ENCODE measurements around the gene FBXO17. TPM values are rescaled to one million over a fixed set of nuclear protein-coding genes. Genes with fewer than 3 reads are reported as not detected.

The FBXO17 gene
- total and polyA plus RNA-seq, 5 experiments from 2014 or later: not detected

Other genes starting within 250 kb of the FBXO17 start
- 1 to 10 TPM; 8.2 TPM for gene CAPN12, start 231.3 kb downstream of the FBXO17 start, total RNA-seq
- 1 to 10 TPM; 2.0 to 6.2 (median 4.6) TPM for gene CAPN12, start 231.3 kb downstream of the FBXO17 start, polyA plus RNA-seq
- not detected for gene LGALS7, start 202.2 kb downstream of the FBXO17 start, total RNA-seq
- gene LGALS7, start 202.2 kb downstream of the FBXO17 start, polyA plus RNA-seq: not detected
- gene LGALS7B, start 186.5 kb downstream of the FBXO17 start, total RNA-seq: not detected
- gene LGALS7B, start 186.5 kb downstream of the FBXO17 start, polyA plus RNA-seq: not detected
- gene LGALS4, start 162.8 kb downstream of the FBXO17 start, total RNA-seq: 10 to 100 TPM in 1 of 2 experiments, 1 to 10 TPM in 1; 9.6 to 10.7 TPM
- under 1 TPM in 1 of 3 donors, not detected in 2; 0.27 TPM for gene LGALS4, start 162.8 kb downstream of the FBXO17 start, polyA plus RNA-seq
- gene ECH1, start 143.9 kb downstream of the FBXO17 start, total RNA-seq: 100 to 1,000 TPM; 118 to 138 TPM
- gene ECH1, start 143.9 kb downstream of the FBXO17 start, polyA plus RNA-seq: 100 to 1,000 TPM; 218 to 291 (median 238) TPM
- gene HNRNPL, start 125.8 kb downstream of the FBXO17 start, total RNA-seq: 100 to 1,000 TPM; 390 to 406 TPM
- gene HNRNPL, start 125.8 kb downstream of the FBXO17 start, polyA plus RNA-seq: 10 to 100 TPM; 70.6 to 77.6 (median 71.4) TPM
- gene RINL, start 97.5 kb downstream of the FBXO17 start, total RNA-seq: 10 to 100 TPM; 52.9 to 55.0 TPM
- gene RINL, start 97.5 kb downstream of the FBXO17 start, polyA plus RNA-seq: 10 to 100 TPM; 29.9 to 64.7 (median 40.5) TPM
- 10 to 100 TPM; 46.0 to 50.7 TPM for gene SIRT2, start 76.1 kb downstream of the FBXO17 start, total RNA-seq
- gene SIRT2, start 76.1 kb downstream of the FBXO17 start, polyA plus RNA-seq: 10 to 100 TPM; 28.2 to 48.0 (median 33.5) TPM
- 10 to 100 TPM; 23.6 to 25.2 TPM for gene NFKBIB, start 75.8 kb downstream of the FBXO17 start, total RNA-seq
- gene NFKBIB, start 75.8 kb downstream of the FBXO17 start, polyA plus RNA-seq: 10 to 100 TPM in 1 of 3 donors, 1 to 10 TPM in 2; 7.9 to 12.9 (median 9.5) TPM
- 1 to 10 TPM; 1.6 to 2.7 TPM for gene CCER2, start 63.6 kb downstream of the FBXO17 start, total RNA-seq
- not detected for gene CCER2, start 63.6 kb downstream of the FBXO17 start, polyA plus RNA-seq
- 10 to 100 TPM; 31.5 to 31.8 TPM for gene SARS2, start 45.0 kb downstream of the FBXO17 start, total RNA-seq
- 10 to 100 TPM in 2 of 3 donors, 1 to 10 TPM in 1; 8.8 to 14.9 (median 14.3) TPM for gene SARS2, start 45.0 kb downstream of the FBXO17 start, polyA plus RNA-seq
- gene MRPS12, start 44.8 kb downstream of the FBXO17 start, total RNA-seq: 10 to 100 TPM; 25.6 to 28.4 TPM
- 10 to 100 TPM; 71.7 to 87.7 (median 85.1) TPM for gene MRPS12, start 44.8 kb downstream of the FBXO17 start, polyA plus RNA-seq
- gene FBXO27, start 56.8 kb upstream of the FBXO17 start, total RNA-seq: not detected
- under 1 TPM in 1 of 3 donors, not detected in 2; 0.17 TPM for gene FBXO27, start 56.8 kb upstream of the FBXO17 start, polyA plus RNA-seq
- gene ACP7, start 108.6 kb upstream of the FBXO17 start, total RNA-seq: not detected
- gene ACP7, start 108.6 kb upstream of the FBXO17 start, polyA plus RNA-seq: not detected
- 10 to 100 TPM; 14.8 to 16.8 TPM for gene PAK4, start 150.0 kb upstream of the FBXO17 start, total RNA-seq
- gene PAK4, start 150.0 kb upstream of the FBXO17 start, polyA plus RNA-seq: 1 to 10 TPM; 1.3 to 1.4 (median 1.3) TPM
- gene NCCRP1, start 221.2 kb upstream of the FBXO17 start, total RNA-seq: not detected
- not detected for gene NCCRP1, start 221.2 kb upstream of the FBXO17 start, polyA plus RNA-seq
- not detected for gene SYCN, start 228.5 kb upstream of the FBXO17 start, total RNA-seq
- gene SYCN, start 228.5 kb upstream of the FBXO17 start, polyA plus RNA-seq: not detected

All from naive thymus-derived CD8-positive, alpha-beta T cell (primary cell).